Measurements from ENCODE around the gene FEN1.
A peak's percentile ranks its signal among the peaks of the same experiment; 100 is the strongest.

DNA sequence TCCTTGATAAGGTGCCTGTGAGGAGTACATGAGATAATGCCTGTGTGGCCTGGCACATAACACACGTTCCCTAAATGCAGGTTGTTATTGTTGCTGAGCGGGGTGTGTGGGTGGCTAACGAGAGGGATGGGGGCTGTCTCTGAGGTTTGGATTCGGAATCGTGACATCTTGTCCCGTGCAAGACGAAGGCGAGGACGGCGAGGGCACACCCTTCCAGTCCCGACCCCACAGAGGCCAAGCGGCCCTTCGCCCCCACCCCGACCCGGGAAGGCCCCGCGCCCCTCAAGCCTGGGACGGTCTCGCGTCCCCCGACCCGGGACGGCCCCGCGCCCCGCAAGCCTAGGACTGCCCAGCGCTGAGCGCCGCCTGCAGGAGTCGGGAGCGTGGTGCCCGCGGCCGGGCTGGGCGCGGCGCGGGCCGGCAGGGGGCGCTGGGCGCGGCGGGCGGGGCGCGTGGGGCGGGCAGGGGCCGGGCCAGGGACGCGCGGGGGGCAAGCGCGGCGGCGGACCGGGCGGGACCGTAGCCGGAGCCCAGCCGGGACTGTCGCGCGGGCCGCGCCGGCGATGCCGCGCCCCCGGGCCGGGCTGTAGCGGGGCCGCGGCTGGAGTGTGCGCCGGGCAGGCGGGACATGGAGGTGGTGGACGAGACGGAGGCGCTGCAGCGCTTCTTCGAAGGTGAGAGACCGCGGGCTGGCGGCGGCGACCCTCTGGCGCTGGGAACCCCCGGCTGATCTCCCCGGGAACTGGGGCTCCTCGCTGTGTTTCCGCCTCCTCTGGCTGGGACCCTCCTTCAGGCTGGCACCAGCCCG, 40.4 kb upstream of the FEN1 start, which contains the start of gene MYRF:
- TF ChIP-seq, protein P1, sequence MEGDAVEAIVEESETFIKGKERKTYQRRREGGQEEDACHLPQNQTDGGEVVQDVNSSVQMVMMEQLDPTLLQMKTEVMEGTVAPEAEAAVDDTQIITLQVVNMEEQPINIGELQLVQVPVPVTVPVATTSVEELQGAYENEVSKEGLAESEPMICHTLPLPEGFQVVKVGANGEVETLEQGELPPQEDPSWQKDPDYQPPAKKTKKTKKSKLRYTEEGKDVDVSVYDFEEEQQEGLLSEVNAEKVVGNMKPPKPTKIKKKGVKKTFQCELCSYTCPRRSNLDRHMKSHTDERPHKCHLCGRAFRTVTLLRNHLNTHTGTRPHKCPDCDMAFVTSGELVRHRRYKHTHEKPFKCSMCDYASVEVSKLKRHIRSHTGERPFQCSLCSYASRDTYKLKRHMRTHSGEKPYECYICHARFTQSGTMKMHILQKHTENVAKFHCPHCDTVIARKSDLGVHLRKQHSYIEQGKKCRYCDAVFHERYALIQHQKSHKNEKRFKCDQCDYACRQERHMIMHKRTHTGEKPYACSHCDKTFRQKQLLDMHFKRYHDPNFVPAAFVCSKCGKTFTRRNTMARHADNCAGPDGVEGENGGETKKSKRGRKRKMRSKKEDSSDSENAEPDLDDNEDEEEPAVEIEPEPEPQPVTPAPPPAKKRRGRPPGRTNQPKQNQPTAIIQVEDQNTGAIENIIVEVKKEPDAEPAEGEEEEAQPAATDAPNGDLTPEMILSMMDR (IDR thresholded peaks at IDR 0.05) = peak; percentile 9 to 77 (median 72)
- TF ChIP-seq POLR2A (IDR thresholded peaks at IDR 0.05) = no peak
- no peak for TF ChIP-seq EP300 (IDR thresholded peaks at IDR 0.05)
